ENCODE results near the gene RAB11FIP3. TPM values are rescaled to one million over a fixed set of nuclear protein-coding genes. Genes with fewer than 3 reads are reported as not detected.
"Not testable (repeated sequence)": the region's sequence is repeated elsewhere in the genome, so short reads cannot be mapped to it uniquely, and the experiment has no call there.

The RAB11FIP3 gene
- total RNA-seq, 1 donor from 2014 or later: 17.2 TPM

DNA sequence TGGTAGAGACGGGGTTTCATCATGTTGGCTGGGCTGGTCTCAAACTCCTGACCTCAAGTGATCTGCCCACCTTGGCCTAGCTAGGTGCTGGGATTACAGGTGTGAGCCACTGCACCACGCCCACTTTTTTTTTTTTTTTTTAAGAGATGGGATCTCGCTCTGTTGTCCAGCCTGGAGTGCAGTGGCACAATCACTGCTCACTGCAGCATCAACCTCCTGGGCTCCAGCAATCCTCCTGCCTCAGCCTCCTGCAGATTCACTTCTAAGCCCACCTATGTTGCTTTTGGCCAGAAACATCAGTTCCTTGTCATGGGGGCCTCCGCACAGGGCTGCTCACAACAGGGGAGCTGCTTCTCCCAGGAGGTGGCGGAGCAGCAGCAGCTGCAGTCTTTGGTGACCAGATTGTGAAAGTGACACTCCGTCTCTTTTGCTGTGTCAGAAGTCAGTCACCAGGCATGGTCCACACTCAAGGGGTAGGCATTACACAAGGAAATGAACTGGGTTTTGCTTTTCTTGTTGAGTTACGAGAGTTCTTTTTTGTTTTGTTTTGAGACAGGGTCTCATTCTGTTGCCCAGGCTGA lies 32.9 kb upstream of the RAB11FIP3 start:
- no peak for DNase-seq

DNA sequence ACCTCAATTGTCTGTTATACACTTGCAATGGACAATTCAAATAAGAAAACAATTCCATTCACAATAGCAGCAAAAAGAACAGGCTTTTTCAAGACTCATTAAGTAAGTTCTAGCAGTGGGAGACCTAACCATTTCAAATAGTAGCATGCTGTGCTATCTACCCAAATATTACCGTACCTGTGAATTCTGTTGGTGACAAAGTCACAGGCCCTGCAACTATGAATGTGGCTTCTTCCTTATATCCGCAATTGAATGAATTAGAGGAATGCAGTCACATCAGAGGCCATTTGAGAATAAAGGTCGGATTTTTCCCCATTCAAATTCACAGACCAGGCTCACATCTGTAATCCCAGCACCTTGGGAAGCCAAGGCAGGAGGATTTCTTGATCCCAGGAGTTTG lies 29.2 kb upstream of the RAB11FIP3 start:
- DNase-seq: no peak

DNA sequence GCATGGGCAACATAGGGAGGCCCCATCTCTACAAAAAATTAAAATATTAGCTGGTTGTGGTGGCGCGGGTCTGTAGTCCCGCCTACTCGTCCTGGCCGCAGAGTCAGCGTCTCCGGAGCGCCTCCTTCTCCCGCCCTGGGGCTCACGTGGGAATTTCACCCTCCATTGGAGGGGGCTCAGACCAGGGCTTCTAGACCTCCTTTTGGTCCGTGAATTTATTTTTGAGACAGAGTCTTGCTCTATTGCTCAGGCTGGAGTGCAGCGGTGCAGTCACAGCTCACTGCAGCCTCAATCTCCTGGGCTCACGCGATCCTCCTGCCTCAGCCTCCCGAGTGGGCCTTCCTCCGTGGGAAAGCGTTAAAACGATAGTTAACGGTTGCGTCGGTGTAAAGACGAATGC lies 28.8 kb upstream of the RAB11FIP3 start:
- no peak for DNase-seq

DNA sequence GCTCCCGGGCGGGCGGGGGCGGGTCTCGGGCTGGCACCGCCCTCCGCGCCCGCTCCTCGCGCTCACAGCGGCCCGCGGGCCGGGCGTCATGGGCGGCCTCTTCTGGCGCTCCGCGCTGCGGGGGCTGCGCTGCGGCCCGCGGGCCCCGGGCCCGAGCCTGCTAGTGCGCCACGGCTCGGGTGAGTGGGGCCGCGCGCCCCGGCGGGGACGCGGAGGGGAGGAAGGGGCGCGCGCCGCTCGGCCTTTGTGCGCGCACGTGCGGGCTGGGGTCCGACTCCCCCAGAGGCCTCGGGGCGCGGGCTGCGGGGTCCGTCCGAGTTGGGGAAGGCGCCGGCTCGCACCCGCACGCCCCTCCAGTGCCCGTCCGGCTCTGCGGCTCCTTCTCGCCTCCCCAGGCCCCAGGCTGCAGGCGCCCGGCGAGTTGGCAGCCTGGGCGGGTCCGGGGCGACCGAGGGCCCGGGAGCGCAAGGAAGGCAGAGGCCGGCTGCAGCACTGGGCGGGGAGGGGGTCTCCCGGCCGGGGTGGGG lies 28.3 kb upstream of the RAB11FIP3 start, which contains the start of gene NME4:
Gene NME4, plus strand, starts transcription at position 65 of the 527 bp plus-strand sequence. Its CDS starts 24 bp downstream, at position 89.
- no peak for DNase-seq

DNA sequence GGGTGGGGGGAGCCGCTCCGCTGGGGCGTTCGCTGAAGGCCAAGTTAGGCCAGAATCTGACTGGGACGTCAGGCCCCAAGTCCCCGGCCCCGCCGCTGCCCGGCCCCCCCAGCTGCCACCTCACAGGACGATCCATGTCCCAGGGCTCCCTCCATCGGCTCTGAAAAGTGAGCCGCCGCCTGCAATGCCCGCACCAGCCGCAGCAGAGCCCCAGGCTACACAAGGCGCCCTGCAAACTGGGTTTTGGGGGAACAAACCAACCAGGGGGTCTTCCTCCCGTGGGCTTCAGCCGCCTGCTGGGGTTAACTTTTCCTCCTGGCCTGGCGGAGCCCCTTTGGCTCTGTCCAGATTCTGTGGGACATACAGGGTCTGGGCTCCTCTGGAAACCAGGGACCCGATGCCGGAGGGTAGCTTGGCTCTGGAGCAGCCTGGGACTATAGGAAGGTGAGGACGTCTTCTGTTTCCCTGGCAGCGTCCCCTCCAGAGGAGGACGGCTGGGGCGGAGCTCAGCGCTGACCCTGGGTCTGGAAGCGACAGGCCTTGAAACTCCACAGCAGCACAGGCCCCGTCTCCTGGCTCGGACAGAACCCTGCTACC lies 27.6 kb upstream of the RAB11FIP3 start:
- DNase-seq: peak; percentile 26

DNA sequence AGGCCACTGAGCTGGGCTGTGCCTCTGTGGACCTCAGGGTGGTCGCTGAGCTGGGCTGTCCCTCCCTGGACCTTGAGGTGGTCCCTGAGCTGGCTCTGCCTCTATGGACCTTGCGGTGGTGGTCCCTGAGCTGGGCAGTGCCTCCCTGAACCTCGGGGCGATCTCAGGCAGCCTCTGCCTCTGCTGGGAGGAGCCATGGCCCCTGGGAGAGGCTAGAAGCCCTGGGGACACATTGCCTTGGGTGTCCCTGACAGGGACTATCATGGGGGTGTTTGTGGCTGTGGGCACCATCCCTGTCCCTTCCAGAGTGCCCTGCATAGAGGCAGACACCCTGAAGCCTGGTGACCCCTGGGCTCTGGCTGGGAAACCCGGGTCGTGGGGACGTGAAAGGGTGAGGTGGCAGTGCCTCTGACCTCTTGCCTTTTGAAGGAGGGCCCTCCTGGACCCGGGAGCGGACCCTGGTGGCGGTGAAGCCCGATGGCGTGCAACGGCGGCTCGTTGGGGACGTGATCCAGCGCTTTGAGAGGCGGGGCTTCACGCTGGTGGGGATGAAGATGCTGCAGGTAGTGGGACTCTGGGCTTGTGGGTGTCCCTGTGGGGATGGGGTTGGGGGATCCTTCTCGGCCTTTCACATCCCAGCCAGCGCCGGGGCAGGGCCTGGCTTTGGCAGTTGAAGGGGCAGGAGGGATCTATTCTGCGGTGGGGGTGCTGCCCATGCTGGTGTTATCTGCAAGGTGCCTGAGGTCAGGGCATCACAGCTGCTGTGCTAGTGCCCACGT lies 26.7 kb upstream of the RAB11FIP3 start:
- DNase-seq: no peak

DNA sequence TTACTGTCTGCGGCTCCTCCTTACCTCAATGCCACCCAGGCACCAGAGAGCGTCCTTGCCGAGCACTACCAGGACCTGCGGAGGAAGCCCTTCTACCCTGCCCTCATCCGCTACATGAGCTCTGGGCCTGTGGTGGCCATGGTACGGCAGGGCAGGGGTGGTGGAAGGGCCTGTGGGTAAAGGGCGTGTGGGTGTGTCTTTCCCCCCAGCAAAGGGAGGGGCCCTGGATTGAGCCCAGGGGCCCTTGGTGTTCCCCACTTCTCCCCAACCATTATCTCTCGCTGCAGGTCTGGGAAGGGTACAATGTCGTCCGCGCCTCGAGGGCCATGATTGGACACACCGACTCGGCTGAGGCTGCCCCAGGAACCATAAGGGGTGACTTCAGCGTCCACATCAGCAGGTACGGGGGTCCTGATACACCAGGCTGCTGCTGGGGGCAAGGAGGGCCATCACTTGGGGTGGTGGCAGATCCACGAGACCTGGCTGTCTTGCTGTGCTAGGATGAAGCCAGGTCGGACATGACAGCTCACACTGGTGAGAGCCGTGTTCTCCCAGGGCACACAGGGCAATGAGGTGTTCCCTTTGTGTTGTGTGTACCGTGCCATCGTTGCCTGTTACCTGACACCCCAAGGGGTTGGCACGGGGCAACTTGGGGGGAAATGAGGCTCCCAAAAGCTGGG lies 26.0 kb upstream of the RAB11FIP3 start:
- no peak for DNase-seq

DNA sequence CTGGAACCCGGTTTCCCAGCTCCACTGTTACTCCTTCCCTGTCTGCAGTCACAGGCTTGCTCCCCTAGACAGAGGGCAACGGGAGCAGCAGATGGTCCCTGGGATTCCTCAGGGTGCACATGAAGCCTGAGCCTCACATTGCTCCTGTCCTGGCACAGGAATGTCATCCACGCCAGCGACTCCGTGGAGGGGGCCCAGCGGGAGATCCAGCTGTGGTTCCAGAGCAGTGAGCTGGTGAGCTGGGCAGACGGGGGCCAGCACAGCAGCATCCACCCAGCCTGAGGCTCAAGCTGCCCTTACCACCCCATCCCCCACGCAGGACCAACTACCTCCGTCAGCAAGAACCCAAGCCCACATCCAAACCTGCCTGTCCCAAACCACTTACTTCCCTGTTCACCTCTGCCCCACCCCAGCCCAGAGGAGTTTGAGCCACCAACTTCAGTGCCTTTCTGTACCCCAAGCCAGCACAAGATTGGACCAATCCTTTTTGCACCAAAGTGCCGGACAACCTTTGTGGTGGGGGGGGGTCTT lies 25.3 kb upstream of the RAB11FIP3 start:
- no peak for DNase-seq

DNA sequence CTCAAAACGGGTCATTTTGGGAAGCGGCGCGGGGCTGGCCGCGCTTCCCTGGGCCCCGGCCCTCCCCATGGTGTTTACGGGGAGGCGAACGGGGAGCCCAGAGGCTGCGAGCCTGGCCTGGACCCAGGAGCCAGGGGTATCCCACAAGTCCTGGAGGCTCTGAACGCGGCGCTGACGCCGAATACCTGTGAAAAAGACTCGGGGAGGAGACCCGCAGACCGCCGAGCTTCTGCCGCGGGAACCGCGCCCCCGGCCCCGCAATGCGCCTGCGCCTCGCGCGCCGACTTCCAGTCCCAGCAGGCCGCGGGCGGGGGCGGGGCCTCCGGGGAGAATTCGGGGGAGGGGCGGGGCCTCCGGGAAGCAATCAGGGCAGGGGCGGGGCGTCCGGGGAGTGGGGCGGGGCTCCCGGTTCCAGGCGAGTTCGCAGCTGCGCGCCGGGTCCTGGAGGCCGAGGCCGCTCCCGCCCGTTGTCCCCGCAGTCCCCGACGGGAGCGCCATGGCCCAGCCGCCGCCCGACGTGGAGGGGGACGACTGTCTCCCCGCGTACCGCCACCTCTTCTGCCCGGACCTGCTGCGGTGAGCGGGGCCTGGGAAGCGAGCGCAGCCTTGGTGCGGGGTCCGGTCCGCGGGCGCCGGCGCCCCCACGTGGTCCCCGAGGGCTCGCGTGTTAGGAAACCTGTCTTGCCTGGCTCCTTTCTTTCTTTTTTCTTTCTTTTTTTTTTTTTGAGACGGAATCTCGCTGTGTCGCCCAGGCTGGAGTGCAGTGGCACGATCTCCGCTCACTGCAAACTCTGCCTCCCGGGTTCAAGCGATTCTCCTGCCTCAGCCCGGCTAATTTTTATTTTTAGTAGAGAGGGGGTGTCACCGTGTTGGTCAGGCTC lies 23.7 kb upstream of the RAB11FIP3 start, which contains the start of gene DECR2:
Gene DECR2, plus strand, starts transcription at position 418 of the 881 bp plus-strand sequence. Its CDS starts 79 bp downstream, at position 497.
- peak; percentile 90 for DNase-seq

DNA sequence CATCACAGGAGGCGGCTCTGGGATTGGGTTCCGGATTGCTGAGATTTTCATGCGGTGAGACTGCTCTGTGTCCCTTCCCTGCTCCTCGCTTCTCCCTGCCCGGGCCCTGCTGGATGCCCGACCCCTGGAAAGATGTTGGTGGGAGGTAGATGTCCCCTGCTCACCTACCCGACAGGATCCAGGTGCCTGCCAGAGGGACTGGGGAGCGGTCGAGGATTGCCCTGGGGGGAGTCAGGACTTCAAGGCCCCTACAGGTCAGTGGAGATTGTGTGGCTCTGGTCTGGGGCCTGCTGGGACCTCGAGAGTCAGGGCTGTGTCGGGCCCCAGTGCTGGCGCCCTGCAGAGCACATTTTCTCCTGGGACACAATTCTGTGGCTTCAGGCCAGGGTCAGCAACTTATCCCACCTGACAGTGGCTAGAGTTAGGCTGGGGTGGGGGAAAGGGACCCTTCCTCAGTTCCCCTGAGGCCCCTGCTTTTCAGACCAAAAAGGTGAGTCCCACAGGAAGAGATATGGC lies 20.4 kb upstream of the RAB11FIP3 start:
- no peak for DNase-seq

GRCh38 chr16:405548-406506 lies 19.6 kb upstream of the RAB11FIP3 start:
- no peak for DNase-seq

GRCh38 chr16:407253-407652 lies 18.2 kb upstream of the RAB11FIP3 start:
- no peak for DNase-seq

DNA sequence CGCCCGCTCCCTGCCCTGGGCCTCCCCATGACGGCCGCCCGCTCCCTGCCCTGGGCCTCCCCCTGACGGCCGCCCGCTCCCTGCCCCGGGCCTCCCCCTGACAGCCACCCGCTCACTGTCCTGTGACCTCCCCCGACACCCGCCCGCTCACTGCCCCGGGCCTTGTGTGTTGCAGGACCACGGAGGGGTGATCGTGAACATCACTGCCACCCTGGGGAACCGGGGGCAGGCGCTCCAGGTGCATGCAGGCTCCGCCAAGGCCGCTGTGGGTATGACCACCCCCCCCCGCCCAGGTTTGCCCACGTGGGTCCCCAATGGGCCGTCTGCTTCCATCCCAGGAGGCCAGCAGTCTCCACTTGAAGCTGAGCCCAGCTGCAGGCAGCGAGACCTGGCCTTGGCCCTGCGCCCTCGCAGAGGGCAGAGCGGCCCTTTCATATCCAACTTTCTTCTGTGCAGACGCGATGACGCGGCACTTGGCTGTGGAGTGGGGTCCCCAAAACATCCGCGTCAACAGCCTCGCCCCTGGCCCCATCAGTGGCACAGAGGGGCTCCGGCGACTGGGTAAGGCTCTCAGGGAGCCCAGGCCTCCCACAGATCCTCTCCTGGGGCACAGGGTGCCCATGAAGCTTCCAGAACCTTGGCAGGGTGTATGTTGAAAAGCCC lies 14.8 kb upstream of the RAB11FIP3 start:
- no peak for DNase-seq

- DNase-seq: no peak
Measured at GRCh38 chr16:411576-412265, 13.7 kb upstream of the RAB11FIP3 start.

GRCh38 chr16:414395-415169 lies 10.9 kb upstream of the RAB11FIP3 start:
- DNase-seq: no peak

DNA sequence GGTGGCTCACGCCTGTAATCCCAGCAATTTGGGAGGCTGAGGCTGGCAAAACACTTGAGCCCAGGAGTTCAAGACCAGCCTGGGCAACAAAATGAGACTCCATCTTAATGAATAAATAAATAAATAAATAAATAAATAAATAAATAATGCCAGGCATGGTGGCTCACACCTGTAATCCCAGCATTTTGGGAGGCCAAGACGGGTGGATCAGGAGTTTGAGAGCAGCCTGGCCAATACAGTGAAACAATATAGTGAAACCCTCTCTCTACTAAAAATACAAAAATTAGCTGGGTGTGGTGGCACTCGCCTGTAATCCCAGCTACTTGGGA lies 10.3 kb upstream of the RAB11FIP3 start:
- DNase-seq: not testable (repeated sequence)

DNA sequence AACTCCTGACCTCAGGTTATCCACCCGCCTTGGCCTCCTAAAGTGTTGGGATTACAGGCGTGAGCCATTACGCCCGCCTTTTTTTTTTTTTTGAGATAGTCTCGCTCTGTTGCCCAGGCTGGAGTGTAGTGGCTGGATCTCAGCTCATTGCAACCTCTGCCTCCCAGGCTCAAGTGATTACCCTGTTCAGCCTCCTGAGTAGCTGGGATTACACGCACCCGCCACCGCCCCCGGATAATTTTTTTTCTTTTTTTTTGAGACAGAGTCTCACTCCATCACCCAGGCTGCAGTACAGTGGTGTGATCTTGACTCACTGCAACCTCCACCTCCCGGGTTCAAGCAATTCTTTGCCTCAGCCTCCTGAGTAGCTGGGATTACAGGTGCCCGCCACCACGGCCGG lies 3.3 kb upstream of the RAB11FIP3 start:
- DNase-seq: not testable (repeated sequence)
